ENCODE data around the gene KCTD20.

- TF ChIP-seq SIN3A (IDR thresholded peaks at IDR 0.05; ENCODE audit: low read depth, low read length) = no peak
- TF ChIP-seq WRNIP1 (IDR thresholded peaks at IDR 0.05; ENCODE audit: borderline replicate concordance, low read depth, low read length) = no peak
- TF ChIP-seq BHLHE40 (IDR thresholded peaks at IDR 0.05; ENCODE audit: borderline replicate concordance in 1 of 2, low read depth in 2 of 2, low read length in 1 of 2) = no peak
- TF ChIP-seq CTCF (IDR thresholded peaks at IDR 0.05 in 2 of 3, conservative IDR thresholded peaks at IDR 0.05 in 1 of 3; ENCODE audit: control insufficient read depth in 2 of 3, extremely low read depth in 1 of 3, insufficient read depth in 1 of 3, low read depth in 3 of 3, low read length in 3 of 3) = no peak
- no peak for TF ChIP-seq PML (IDR thresholded peaks at IDR 0.05; ENCODE audit: low read length)
- no peak for TF ChIP-seq ELK1 (IDR thresholded peaks at IDR 0.05; ENCODE audit: low read depth, low read length)
- TF ChIP-seq ATF2 (IDR thresholded peaks at IDR 0.05; ENCODE audit: low read length) = no peak
- no peak for TF ChIP-seq JUNB (IDR thresholded peaks at IDR 0.05)
Observed at GRCh38 chr6:36510365-36510764, 67.6 kb downstream of the KCTD20 start.
